ENCODE results near the gene NDUFAF7. TPM values are rescaled to one million over a fixed set of nuclear protein-coding genes. Genes with fewer than 3 reads are reported as not detected.

NDUFAF7 gene
- total RNA-seq, 2 donors from 2014 or later, result 12.1 to 13.8 TPM

GRCh38 chr2:37226863-37227262, 4.6 kb upstream of the NDUFAF7 start:
- Histone ChIP-seq H3K9me3 (no peaks in the 10 kb centered on the region), H3K4me1 (no peaks in the 10 kb centered on the region), H3K9ac (ENCODE audit: low read depth in 2 of 2, low read length in 2 of 2) (no peak overlapping the region), H3K4me3 (no peak overlapping the region), H3K27ac (no peak overlapping the region), H3K27me3 (no peaks in the 10 kb centered on the region), H3K36me3 (peaks cover 15% of the 10 kb centered on the region)
- no peak for TF ChIP-seq CTCF (IDR thresholded peaks at IDR 0.05)
- no peak for DNase-seq
- intact Hi-C loops (cut with DNase I), result no loop called here

DNA sequence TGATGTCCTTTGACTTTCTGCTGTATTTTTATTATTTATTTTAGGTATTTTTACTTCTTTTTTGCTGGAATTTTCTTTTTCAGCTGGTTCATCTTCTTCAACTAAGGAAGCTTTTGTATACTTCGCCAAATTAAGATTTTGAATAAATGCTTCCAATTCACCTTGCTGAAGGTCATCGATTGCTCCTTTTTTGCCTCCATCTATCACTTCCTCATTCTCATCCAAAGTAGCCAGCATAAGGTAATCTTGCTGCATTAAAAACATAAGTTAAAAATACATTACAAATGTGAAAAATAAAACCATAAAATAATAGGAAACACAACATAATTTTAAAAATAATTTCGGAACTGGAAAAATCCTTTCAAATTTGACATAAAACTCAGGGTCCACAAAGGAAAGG, 2.7 kb upstream of the NDUFAF7 start:
- Histone ChIP-seq H3K27ac (no peak overlapping the region), H3K4me3 (no peak overlapping the region), H3K9ac (ENCODE audit: low read depth in 2 of 2, low read length in 2 of 2) (no peak overlapping the region), H3K4me1 (peaks cover 8% of the 10 kb centered on the region), H3K9me3 (no peaks in the 10 kb centered on the region), H3K36me3 (peaks cover 15% of the 10 kb centered on the region), H3K27me3 (no peaks in the 10 kb centered on the region)
- no peak for DNase-seq
- intact Hi-C loops (cut with DNase I), result no loop called here
- TF ChIP-seq CTCF (IDR thresholded peaks at IDR 0.05), result no peak

DNA sequence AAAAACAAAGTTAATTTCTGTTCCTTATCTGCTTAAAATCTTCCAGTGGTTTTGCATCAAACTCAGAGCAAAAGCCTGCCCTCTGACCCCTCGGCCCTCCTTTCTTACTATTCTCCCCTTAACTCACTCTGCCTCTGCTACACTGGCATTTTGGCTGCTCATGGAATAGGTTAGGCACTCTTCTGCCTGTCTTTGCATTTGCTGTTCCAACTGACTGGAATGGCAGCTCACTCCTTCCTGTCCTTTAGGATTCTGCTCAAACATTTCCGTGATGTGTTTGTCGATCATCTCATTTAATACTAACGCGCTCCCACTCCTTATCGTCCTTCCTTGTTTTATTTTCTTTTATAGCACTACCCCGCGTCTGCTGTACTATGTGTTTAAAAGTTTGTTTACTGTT, 877 bp upstream of the NDUFAF7 start:
- Histone ChIP-seq H3K4me3 (peak overlapping the region; percentile 81), H3K27me3 (no peaks in the 10 kb centered on the region), H3K36me3 (peaks cover 15% of the 10 kb centered on the region), H3K4me1 (peaks cover 8% of the 10 kb centered on the region), H3K9me3 (no peaks in the 10 kb centered on the region), H3K27ac (peak overlapping the region; percentile 83), H3K9ac (ENCODE audit: low read depth in 2 of 2, low read length in 2 of 2) (peak overlapping the region; percentile 84 to 97)
- DNase-seq, result peak; percentile 22
- intact Hi-C loops (cut with DNase I), result no loop called here
- no peak for TF ChIP-seq CTCF (IDR thresholded peaks at IDR 0.05)

DNA sequence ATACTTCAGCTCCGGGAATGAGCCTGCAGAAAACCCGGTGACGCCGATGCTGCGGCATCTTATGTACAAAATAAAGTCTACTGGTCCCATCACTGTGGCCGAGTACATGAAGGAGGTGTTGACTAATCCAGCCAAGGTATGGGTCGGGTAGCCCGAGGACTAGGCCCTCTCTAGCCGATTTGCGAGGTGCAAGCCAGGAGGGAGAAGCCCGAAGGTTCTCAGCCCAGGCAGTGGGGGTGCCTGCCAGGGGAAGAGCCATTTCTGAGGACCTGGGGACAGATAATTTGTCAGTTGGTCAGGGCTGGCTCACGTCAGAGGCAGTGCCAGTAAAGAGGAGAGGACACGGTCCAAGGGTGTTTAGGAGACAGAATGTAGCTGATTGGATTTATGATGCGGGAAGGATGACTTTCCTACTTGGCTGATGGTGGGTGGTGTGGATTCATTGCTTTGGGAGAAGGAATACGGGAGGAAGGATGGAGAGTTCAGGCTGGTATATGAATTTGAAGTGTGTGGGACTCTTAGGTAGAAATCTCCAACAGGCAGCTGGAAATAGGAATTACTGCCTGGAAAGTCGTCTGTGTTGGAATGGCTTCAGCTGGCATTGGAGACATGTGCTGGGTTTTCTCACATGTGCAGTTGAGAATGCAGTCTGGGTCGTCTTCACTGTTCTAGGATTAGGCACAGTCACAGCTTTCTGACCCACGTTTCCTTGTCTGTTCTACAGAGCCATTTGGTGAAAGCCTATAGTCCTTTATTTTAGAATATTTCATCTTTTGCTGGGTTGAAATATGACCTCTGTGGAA, 874 bp downstream of the NDUFAF7 start:
- Histone ChIP-seq H3K4me1 (peaks cover 8% of the 10 kb centered on the region), H3K27me3 (no peaks in the 10 kb centered on the region), H3K4me3 (peak overlapping the region; percentile 81), H3K9me3 (no peaks in the 10 kb centered on the region), H3K36me3 (peaks cover 11% of the 10 kb centered on the region), H3K27ac (peak overlapping the region; percentile 83), H3K9ac (ENCODE audit: low read depth in 2 of 2, low read length in 2 of 2) (peak overlapping the region; percentile 86 to 97)
- no peak for TF ChIP-seq CTCF (IDR thresholded peaks at IDR 0.05)
- intact Hi-C loops (cut with DNase I), result no loop called here
- peak; percentile 37 for DNase-seq

- intact Hi-C loops (cut with DNase I), result no loop called here
- Histone ChIP-seq H3K9ac (ENCODE audit: low read depth in 2 of 2, low read length in 2 of 2) (no peak overlapping the region), H3K36me3 (no peaks in the 10 kb centered on the region), H3K27me3 (no peaks in the 10 kb centered on the region), H3K9me3 (no peaks in the 10 kb centered on the region), H3K4me1 (no peaks in the 10 kb centered on the region), H3K27ac (no peak overlapping the region), H3K4me3 (no peak overlapping the region)
- no peak for TF ChIP-seq CTCF (IDR thresholded peaks at IDR 0.05)
- DNase-seq, result no peak
Observed at GRCh38 chr2:37243435-37243834, 12.0 kb downstream of the NDUFAF7 start.
